CD4-positive, alpha-beta T cell treated with Interleukin-17A for 4 hours (primary cell): Measurements from ENCODE around the gene STK39.

Experiments
- DNase-seq: peaks from one replicate; pipeline ENCODE4 v3.0.0-alpha.2; 2020; ENCODE audit warnings: mixed read lengths

Gene STK39

DNA sequence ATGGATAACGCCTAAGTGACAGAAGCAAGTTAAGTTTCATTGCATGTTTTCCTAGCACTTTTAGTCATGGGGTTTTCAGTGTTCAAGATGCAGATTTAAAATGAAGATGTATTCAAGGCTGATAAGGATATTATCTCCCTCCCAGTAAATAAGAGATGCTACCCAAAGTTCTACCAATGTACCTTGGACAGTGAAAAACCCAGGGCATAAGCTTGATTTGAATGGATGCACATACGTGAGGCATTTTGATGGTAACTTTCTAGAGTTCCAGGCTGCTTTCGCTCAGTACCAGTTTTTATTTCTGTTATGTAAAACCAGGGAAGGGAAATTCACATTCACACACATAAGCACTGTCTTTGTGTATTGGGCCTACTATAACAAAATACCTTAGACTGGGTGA, 90.3 kb downstream of the STK39 start:
- no peak for DNase-seq

DNA sequence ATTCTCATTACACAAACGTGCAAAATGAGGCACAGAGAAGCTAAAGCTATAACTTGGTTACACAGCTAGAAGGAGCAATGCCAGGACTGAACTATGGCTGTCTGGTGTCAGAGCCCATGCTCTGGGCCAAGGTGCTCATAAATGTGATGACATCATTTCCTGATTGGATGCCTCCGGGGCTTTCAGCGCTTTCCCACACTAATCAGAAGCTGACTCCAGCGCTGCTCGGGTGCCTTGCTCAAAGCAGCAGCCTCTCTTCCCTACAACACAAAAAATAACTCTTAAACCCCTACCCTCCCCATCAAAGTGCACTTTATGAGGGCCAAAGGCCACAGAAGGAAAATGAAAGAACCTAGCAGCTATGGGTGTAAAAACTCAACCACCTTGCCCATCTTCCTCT, 90.7 kb downstream of the STK39 start:
- DNase-seq = no peak

DNA sequence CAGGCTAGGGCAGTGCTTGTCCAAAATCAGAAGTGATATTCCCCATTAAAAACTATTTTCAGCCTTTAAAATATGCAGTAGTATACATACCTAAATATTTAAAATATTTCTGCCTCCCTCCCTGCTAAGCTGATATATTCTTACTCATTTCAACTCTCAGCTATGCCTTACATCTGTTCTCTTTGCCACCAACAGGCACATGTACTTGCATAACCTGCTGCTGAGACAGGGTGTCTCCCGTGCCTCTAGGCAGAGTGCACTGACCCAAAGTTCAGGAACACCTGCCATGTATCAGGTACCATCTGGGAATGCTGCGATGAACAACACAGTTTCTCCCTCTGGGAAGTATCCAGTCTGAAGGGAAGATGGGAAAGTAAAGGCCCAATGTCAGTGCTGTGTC, 91.7 kb downstream of the STK39 start:
- no peak for DNase-seq

DNA sequence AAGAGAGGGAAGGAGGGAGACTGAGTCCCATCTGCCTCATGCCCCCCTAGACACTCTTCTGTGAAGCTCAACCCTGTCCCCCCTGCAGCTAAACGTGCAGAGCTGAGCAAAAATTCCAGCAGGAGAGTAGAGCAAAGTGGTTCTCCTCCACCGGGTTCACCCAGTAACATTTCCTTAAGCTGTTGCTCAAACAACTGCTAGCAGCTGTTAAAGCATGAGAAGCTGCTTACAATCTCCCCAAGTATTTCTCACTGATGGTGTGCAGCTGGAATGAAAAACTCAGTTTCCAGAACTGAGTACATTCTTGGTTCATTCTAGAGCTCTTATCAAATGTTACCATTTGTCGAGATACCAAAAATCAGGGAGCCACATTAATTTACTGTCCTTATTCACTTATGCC, 92.3 kb downstream of the STK39 start:
- no peak for DNase-seq

DNA sequence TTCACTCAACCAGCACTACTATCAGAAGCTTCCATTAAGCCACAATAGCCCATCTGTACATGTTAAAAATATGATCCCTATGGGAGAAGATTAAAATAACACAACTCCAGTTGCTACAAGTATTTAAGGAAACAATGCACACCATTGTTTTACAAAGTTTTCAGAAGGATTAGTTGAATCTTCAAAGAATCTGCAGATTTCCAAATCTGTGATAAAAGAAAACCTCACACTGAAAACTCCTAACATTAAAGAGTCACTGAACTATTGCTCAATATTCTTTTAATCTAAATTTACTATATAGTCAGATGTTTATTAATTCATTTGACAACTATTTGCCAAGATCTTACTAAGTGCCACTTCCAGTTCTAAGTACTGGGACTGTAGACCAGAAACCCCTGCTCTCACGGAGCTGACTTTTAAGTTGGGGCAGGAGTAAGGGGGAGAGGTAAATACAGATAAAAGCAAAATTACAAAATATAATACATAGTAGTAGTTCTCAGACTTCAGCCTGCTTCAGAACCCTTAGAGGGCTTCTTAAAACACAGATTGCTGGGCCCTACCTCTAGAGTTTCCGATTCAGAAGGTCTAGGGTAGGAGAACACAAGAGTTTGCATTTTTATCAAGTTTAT, 94.4 kb downstream of the STK39 start:
- DNase-seq = no peak

DNA sequence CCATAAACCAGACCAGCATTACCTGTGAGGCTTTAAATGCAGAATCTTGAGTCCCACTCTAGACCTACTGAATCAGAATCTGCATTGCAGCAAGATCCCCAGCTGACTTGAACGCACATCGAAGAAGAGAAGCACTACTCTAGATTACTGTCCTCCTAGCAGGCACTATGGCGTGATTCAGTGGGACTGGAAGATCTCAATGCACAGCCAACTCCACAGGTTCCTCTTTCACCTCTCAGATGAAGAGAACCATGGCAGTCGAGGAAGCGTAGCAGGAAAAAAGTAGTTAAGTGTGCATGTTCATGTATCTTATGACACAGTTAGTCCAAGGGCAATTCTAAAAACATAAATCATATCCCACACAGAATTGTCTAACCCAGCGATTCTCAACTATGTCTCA, 97.4 kb downstream of the STK39 start:
- DNase-seq = no peak

DNA sequence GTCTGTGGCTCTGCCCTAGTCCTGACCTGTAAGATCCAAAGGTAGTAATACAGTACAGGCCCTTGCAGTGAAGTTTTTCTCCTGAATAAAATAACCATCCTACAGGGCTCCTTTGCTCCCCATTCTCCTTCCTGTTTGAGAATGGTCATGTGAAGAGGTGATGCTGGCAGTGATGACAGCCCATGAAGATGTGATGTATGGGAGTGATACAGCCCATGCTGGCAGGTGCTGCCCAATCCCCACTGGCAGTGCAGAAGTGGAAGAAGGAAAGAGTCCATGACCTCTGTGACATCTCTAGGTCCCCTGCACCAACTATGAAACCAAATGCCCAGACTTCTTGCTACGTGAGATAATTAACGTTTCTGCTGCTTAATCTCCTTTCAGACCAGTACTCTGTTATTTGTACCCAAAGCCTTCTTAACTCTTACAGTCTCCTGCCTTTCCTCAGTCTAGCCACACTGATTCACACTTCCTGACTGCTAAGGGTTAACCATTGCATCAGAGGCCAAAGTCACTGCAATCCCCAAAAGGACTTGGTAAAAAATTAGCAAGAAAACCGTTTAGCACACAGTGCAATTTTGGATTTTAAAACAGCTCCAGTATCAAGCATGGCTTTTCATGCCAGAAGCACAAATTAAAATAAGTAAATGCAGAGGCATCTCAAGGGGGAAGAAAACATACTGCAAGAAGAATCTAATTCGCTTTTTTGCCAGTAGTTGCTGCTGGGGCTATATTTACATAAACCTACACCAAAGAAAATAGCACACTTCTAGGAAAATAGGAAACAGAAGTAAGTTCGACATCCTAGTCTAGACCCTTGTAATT, 98.0 kb downstream of the STK39 start:
- no peak for DNase-seq

DNA sequence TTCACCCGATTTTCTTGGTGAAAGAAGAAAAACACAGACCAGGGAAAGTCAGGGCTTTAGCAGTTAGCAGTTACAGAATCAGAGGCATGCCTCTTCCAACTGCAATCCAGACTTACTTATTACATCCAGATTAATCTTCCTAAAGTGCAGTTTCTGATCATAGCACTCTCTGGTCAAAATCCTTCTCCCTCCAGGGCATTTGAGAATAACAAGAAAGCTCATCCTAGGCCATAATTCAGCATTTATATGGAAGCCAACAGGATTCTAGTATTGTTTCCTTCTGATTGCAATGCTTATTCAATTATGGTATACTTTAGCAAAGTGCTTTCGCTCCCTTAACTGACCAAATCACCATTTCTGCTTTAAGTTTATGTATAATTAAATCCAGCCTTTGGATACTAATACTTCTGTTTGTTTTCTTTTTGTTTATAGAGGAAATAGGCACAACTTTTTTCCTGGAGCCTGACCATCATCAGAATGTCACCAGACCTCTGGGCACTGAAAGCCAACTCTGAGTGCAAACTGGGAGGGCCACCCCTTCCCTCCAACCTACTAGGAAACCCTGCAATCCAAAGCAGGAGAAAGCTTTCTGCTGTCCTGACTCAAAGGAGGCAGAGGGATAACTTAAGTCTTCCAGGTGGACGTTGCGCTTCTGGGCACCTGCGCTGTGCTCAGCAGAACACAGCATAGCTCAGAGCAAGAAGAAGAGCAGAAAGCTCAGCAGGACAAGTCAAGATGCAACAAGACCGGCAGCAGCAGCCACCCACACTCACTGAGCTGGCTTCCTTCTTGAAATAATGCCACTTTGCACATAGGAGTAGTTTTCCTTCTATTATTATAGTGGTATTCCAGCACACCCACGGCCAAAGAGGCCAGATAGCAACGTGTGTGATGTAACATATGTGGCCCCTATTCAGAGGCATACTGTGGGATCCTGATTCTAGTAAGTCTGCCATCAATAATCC, 99.3 kb downstream of the STK39 start:
- DNase-seq = no peak

DNA sequence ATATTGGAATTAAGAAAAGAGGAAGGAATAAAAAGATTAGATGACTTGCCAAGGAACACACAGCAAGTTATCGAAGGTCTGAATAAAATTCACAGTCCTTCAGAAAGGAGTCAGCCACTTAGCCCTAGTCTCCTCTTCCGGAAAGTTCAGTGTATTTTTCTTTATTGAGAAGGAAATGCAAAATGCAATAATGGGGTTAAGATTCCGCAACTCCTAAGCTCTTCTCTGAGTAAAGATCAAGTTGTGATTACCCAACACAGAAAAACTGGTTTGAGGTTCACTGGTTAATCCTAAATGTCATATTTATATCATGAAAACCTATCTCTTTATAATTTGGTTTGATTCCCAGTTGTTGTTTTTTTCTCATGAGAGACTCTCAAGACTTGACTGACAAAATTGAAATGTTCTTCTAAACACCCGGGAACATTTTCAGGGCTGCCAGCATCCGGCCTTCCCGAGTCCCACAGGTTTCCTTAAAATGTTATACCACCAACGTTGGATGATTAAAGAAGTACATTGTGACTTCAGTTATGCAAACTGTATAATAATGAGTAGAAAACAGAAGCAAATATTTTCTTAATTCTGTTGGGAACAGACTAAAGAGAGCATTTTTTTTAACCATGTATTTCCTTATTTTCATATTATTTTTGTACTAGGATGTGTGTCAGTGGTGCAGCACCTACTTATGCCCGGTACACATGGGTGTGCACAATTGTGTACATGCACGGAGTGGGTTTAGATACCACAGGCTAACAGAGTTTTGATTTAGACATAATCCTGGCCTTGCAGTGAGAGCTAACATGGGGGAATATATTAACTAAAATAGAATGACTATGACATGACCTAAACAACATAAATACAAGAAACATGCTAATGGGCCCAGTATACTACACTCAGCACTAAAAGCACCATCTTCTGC, 100.2 kb downstream of the STK39 start:
- no peak for DNase-seq

DNA sequence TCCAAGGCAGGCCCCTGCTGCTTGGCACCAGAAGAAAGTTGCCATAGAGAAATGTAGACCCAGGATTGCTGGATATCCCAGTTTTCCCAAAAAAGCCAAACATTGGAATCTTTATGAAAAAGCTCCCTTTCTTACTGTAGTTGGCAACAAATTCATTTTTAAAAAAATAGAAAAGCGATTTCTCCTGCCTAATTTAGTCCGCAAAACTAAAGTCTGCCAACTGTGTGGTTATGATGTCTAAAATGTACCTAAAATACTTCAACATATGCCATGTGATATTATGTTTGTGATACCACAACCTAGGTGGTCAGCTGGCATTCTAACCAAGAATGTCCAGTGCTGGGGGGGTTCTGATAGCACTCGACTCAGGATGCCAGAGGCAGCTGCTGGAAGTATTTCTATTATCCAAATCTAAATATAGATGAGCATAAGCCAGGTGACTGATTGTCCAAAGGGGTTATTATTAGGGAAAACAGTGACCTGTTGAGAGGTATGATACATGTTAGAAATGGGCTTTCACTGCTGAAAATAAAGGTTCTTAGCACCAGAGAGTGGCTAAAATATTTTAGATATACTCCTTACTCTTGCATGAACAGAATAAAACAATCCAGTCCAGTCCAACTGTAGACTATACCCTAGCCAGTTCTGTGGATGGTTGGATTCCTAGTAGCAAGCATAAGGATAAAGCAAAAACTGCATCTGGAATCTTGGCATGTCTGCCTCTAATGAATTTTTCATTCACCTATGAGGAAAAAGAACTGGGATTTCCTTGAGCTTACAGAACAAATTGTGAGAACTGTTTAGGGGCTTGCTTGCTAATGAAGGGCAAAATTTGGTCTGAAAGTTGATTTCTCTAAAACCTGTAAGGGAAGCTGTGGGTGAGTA, 101.7 kb downstream of the STK39 start:
- no peak for DNase-seq

DNA sequence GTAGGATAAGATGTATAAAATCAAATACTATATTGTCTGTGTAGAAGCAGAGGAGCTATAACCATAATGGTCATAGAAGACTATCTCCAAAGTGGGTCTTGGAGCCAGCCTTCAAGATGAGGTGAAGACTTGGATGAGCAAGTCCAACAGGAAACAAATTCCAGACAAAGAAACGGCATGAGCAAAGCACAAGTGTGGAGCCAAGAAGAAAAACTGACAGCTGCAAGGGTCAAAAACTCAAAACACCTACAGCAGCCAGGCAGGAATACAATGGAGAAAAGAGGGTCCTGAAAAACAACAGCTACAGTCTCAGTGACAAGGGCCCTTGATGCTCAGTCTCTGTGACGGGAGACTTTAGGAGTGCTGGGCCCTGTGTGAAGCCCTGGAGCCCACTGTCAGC, 102.4 kb downstream of the STK39 start:
- no peak for DNase-seq

DNA sequence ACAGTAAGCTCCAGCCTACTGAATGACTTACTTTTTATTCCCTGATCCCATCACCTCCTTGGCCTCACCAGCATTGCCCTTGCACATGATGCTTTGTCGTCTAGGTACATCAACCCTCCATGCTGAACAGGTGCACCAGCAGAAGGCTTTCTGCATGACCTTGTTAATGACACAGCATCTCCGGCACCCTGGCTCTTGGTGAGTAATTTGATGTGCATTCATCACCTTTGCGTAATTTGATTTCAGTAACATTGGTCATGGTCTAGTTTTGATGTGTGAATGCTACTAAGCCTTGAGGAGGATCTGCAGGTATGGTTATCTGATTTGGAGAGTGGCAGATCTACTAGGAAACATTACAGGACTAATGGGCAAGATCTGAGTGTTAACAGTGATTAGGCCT, 103.6 kb downstream of the STK39 start:
- no peak for DNase-seq

DNA sequence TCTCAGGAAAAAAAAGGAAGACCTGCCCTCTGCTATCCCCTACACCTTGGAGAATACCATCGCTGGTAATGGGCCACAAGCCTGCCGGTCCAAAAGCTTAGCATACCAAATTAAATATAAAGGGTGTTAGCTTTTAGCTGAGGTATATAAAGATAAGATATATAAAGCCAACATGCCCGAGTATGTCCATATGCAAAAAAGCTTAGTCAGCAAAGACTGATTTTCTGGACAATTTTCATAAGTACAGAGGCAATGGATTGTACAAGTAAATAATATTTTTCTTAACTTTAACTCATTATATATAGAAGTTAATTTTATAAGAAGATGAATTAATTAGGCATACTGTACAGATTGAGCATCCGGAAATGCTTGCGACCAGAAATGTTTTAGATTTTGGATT, 106.5 kb downstream of the STK39 start:
- no peak for DNase-seq

DNA sequence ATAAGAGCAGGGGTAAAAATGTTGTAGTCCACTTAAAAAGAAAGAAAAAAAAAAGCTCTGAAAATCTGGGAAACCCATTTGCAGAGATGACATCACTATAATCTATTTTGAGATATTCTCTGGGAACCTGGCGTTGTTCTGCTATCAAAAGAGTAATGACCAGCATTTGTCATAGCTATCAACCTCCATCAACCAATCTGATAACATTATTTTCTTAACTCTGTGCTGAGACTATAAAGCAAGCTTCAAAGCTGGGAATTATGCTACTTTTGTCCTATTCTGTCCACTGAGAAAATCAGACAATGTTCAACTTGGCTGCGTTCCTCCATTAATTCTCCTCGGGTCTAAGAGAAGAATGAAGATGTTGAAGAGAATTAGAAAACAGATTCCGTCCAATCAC, 107.5 kb downstream of the STK39 start:
- no peak for DNase-seq

DNA sequence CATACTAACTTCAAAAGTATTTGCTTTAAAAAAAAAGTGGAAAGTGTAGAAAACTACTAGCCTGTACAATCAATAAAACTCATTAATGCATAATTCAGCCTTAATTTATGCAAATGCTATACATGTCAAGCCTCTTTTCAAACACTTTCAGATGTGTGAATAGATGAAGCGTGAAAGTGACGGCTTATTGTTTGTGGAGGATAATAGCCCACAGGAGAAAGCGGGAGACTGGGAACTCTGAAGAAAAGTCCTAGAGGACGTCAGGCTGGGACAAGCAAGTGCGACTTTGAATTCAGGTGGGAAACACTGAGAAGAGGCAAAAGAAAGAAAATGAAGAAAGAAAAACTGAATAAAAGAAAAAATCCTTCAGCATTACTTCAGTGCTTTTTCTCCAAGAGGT, 108.5 kb downstream of the STK39 start:
- DNase-seq = no peak

DNA sequence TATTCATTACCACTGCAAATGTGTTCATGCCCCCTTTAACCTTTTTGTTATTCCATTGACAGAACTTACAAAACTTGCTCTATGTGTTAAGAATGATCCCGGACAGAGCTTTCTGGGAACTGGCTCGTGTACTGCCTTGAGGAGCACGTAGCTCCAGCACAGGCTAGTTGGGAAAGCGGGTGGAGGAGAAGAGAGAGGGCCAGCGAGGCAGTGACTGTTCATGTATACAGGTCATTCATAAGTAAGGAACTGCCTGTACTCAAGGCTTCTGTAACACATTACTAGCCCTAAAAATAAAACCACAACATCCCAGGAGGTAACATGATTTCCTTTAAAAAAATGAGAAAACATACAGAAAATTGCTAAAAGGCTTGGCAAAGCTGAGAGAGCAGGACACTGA, 109.0 kb downstream of the STK39 start:
- no peak for DNase-seq

DNA sequence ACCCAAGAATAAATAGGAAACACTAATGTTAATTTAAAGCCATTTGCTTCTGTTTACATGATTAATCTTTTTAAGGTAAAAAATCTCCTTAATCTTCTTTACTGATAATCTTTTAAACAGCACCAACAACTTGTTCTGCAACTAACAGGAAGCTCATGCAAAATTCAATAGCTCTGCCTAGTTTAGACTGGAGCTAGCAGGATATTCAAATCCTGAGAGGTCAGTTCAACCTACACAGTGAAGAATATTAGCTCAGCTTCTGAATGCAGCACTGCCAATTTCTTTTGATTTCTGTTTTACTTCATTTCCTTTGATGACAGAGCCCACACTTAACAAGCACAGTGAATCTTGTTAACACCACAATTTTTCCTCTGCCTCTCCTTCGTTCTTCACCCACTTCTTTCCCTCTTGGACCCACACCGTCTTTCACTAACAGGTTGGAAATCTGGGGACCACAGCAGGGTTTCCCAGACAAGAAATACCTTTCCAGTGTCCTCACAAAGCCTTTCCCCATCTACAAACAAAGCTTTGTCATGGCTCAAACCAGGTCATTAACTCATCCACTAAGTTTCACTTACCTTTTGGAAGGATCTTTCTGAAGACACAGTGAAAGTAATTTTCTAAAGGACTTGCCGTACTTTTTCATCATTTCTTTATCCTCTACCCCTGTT, 109.8 kb downstream of the STK39 start:
- no peak for DNase-seq

DNA sequence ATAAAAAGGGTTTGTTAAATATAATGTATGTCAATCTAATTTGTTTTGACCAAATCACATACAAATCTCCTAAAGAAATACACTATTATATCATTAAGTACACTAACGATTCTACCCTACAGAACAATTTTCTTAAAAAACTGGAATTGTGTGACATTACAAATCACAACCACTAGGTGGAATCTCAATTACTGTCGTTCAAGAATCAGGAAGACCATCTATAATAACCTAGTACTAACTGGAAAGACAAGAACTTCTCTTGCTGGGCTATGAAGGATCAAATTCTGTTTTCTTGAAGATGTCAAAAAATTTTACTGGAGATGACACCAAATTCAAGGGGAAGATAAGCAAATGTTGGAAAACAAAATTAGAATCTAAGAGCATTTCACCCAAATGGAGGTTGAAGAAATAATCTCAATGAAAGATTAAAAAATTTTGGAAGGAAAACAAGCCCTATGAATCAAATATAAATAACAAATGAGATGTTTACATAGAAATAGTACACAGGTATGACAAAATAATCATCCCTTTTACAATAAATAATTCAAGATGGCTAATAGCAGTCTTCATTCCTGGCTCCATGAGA, 110.9 kb downstream of the STK39 start:
- no peak for DNase-seq

DNA sequence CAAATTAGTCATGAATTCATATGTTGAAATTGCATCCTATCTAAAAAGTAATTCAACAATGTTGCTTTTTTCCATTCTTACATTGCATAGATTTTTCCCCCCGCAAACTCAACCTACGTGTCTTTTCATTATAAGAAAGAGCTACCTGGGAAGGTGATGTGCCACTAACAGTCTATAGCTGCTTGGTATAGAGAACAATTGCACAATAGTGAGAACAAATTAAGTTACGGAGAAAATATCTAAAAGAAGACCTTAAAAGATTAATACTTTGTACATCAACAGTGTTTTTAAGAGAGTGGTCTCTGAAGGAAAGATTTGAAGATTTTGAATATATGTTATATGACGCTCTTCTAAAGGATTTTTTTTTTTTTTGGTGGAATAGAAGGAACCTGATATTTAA, 111.8 kb downstream of the STK39 start:
- no peak for DNase-seq

DNA sequence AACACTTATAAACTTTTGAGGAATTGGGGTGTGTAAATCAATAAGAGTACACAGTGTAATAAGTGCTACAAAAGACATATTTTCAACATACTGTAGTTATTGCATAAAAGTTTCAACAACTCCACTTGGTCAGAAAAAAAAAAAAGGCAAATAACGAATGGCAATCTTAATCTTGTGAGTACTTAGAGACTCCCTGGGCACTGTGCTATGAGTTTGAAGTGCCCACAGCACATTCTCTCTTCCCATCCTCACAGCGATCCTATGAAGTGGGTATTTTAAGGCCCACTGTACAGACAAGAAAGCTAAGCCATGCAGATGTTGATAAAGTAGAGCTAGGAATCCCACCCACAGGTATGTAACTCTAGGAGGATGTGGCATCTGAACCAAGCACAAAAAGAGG, 112.3 kb downstream of the STK39 start:
- DNase-seq = no peak
